HG02678 (cell line): ENCODE data around the gene PGP.

Experiments
- ATAC-seq: cut with Tn5 transposase; IDR thresholded peaks from one replicate; pipeline ENCODE4 v1.9.1; 2021; ENCODE audit warnings: mild to moderate bottlenecking, moderate library complexity; ENCODE audit not compliant: unreplicated experiment

PGP gene

DNA sequence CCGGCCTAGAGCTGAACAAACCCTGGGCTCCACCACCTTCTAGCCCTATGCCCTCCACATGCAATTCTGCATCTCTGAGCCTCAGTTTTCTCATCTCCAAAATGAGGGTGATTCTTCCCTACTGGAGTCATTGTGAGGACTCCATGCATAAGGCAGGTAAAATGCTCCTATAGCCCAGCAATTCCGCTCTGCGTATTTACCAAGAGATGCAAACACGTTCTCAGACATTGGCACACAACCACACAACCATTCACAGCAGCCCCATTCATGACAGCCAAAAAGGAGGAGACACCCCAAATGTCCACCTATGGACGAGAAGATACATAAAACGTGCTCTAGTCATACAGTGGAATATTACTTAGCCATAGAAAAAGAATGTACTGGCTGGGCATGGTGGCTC lies 14.3 kb downstream of the PGP start:
- ATAC-seq: no peak

DNA sequence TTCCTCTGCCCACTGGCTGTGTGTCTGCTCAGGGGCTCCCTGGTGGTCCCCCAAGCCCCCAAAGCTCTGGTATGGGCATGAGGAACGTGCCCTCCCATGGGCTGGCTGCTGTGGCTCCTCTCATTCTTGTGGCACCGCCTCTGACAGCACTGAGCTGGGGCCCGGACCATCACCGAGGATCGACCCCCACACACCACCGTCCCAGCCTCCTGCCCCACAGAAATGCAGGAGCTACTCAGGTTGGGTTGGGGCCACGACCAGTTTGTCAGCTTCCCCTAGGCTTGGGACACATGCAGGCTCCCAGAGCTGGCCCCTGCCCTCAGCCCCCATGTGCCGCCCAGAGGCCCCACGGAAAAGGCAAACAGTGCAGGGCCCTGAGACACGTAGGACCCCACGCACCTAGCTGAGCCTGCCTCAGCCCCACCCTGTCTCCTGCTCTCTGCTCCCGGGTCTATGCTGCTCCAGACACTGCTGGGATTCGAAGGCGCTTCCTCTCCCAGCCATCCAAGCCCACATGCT lies 15.0 kb downstream of the PGP start:
- no peak for ATAC-seq

DNA sequence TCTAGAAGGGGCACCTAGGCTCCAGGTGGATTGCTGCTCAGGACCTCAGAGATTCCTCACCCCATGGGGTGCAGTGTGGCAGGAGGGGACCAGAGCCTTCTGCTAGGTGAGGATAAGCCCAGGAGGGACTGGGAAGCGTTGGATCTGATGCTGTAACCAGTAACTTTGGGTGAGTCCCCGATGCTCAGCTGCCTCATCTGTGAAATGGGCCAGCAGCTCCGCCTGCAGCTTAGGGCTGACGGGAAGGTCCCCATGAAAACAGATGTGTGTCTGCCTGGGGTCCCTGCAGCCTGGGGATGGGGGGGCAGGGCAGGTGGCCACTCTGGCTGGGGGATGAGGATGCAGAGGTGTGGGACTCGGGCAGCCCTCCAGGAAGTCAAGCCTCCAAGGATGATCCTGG lies 15.5 kb downstream of the PGP start:
- ATAC-seq: no peak

DNA sequence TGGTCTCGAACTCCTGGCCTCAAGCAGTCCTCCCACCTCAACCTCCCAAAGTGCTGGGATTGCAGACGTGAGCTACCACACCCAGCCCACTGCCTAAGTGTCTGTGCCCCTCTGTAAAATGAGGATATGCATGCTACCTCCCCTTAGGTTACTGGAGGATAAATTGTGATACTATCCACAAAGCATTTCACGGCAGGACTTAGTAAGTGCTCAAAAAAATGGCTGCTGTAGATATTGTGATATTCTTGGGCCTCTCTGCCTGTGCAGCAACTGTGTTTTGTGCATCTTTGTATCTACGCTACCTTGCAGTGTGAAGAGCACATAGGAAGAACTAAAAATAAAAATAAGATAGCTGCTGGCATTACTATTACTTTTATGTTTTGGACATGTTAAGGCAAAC lies 16.4 kb downstream of the PGP start:
- no peak for ATAC-seq

DNA sequence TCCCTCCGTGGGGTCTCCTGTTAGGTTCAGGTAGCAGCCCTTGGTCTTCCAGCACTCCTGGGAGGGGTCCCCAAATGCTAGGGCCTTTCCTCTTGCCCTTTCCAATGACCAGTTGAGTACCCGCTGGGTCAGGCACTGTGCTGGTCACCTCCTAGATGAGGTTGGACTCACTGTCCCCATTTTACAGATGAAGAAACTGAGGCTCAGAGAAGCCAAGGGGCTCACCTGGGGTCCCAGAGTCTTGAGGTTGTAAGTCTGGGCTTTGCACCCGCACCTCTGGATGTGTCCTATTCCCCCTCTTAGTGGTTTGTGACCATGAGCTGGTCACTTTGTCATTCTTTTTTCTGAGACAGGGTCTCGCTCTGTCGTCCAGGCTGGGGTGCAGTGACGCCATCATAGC lies 16.9 kb downstream of the PGP start:
- no peak for ATAC-seq

DNA sequence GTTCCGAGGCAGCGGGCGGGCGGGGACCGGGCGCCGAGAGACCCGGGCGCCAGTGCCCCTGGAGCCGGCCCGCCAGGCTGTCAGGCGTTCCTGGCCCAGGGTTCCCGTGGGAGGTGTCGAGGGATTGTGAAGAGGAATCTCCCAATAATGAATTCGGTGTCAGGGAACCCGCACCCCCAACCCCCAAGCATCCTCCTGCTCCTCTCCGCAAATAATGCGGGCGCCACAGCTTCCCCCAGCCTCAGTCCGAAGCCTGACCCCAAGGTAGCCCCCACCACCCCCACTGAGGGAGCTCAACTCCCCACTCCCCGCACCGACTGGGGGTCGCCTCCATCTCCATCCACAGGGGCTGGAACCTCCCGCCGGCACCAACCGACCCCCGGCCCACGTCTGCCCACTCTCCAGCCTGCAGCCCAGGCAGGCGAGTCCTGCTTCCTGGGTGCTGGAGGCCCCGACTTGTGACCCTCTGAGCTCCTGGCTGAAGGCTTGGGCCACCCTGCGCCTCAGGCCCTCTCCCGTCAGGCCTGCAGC lies 17.6 kb downstream of the PGP start:
- ATAC-seq: no peak

DNA sequence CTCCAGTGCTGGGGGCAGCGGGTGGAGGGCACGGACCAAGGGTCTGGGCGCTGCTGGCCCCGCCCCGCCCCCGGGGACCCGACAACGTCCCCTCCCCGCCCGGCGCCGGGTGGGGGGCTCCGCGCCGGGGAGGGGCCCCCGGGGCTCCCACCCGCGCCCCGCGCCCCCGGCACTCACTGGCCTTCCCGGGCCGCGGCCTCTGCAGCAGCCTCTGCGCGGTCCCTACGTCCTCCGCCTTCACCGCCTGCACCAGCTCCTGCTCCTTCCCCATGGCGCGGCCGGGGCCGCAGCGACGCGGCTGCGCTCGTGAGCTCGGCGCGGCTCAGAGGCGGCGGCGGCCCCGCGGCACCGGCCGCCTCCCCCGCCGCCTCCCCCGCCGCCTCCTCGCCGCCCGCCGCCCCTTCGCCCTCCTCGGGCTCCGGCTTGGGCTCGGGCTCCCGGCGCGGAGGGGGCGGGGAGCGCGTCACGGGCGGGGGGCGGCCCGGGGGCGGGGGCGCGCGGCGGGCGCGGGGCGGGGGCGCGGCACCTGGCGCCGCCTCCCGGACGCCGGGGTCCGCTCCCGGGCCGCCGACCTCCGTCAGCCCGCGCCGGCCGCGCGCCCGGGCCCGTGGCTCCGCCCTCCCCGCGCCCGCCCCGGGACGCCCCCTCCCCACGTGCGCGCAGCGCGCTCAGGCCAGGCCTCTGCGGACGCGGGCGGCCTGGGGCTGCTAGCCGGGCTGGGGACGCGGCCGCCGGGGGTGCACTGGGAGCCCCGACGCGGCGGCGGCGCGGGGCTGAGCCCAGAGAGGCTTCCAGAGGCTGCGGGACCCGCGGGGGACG lies 18.3 kb downstream of the PGP start, which contains the start of gene CASKIN1:
Gene CASKIN1 (minus strand): TSS at position 444 of the 819 bp plus-strand sequence. CDS start 173 bp downstream, at position 271.
- ATAC-seq: no peak

DNA sequence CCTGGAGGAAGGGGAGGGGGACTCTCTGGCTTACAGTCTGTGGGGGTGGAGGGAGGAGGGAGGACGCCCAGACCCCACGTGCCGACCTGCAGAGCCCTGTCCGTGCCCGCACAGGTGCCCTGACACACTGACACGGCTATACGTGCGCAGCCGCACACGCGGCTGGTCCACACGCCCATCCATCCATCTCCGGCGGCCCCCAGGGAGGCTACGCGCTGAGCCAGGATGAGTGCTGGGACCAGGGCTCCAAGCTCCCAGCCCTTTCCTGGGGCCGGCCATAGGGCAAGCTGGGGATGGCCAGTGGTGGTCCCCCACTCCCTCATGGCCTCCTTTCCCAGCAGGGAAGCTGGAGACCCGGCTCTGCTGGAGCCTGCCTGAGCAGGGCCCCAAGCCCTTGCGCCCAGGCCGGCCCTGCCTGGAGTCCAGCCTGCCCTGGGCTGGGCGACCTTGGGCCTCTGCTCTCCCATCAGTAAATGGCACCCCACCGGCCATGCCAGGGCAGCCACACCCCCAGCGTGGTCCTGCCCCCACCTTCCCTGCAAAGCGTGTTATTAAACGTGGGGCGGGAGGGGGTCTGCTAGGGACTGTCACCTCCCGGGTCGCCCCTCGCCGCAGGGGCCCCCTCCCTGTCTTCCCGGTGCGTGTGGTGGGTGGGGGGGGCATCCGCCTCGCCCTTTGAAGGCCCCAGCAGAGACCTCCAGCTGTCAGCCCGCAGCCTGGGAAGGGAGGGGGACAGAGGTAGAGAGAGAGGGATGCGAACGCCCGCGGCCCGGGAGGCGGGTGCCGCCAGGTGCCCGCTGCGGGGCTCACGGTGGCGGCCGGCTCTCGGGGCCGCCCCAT lies 19.1 kb downstream of the PGP start:
- no peak for ATAC-seq

DNA sequence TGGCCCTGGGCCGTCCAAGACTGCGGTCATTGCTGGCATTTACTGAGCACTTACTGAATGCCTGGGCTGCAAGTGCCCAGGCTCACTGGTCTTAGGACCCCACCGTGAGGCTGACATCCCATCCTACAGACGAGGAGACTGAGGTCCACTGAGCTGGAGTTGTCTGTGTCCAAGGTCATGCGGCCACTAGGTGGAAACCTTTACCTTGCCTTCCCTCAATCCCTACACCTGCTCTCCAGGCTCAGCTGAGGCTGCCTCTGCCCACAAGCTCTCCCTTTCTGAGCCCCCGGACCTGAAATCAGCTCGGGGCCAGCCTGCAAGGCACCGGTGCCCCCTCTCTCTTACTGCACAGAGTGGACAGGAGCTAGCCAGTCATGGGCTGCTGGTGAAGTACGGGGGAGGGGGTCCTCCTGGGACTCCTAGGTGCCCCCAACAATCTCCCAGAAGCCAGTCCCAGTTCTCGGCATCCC lies 19.8 kb downstream of the PGP start:
- no peak for ATAC-seq

DNA sequence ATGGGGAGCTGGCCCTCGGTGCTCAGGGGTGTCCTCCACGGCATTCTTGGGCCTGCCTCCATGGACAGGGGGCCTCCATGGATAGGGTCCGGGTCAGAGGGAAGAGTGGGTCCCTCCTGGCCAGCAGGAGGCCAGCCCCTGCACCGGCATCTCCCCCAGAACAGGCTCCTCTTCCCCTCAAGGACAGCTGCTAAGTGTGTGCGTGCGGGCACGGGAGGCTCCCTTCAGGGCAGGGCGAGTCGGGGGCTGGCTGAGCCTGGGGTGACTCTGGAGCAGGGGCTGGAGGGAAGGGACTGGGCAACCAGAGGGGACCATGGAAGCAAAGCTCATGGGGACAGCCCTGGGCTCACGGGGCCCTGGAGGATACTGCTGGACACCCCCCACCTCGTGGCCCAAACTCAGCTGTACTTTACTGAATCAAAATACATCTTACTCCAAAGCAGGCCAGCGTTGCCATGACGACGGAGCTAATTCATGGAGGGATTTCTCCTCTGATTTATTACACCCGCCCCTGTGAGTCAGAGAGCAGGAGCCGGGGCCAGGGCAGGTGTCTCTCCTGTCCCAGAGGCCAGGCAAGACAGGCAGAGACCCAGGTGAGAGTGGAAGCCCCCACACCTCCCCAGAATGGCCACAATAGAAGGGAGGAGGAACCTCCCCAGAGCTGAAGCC lies 20.3 kb downstream of the PGP start:
- no peak for ATAC-seq

DNA sequence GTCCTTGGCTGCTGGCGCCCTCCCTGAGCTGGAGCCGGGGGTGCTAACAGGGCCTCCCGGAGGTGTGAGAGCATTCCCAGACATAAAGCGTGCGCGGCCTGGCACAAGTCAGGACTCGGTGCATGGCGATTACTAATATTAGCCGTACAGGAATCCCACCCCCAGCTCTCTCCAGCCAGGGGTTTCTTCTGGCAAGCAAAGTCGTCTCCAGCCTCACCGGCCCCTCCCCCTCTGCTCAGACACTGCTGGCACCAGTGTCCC lies 23.3 kb downstream of the PGP start:
- no peak for ATAC-seq

DNA sequence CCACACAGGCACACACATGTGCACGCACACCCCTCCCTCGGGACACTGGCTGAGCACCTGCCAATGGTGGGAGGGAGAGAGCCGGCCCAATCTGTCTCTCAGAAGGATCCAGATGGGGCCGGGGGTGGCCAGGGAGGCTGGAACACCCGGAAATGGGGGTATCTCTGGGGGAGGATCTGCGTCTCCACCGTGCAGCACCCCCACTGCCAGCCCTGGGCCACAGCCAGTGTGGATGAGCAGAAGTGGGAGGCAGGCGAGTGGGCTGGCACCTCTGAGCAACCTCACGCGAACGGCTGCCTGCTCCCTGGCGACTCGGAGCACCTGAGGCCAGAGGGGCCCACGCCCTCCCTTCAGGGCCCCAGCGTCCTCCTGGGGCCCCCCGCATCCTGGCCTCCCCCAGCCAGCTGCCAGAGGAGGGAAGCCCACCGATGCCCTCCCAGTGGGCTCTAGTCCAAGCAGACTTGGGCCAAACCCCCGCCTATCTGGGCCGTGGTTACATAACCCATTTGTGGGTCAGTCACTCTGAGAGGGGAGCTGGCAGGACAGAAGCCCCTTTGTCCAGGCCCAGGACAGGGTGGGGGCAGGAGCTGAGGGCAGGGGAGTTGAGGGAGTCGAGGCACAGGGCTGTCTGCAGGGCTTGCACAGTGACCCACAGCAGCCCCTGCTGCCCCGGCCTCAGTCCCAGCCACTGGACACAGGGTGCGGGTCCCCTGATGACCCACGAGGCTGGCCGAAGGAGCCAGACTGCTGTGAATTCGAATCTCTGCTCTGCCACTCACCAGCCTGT lies 23.8 kb downstream of the PGP start:
- no peak for ATAC-seq

DNA sequence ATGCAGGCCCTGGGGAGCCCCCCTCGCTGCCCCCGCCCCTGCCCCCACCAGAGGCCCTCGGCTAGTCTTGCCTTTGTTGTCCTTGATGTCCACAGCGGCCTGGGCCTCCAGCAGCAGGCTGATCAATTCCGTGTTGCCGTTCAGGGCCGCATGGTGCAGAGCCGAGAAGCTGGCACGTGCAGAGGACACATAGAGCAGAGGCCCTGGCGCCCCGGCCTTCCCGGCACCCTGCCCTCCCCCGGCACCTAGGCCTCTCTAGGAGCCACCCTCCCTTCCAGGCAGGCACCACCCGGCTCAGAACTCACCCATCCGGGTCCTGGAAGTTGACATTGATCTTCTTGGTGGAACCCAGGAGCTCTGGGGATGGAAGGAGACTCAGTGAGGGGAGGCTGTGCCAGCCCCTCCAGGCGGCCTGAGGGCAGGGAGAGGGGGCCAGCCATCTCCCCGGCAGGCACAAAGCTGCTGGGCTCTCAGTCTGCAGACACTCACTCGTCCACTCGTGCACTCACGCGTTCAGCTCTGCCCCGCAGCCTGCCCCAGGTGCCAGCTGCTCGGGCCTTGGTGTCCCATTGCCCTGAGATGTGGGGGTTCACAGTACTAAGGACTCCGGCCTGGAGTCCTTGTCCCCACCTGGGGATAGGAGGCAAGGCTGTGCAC lies 24.5 kb downstream of the PGP start:
- no peak for ATAC-seq

DNA sequence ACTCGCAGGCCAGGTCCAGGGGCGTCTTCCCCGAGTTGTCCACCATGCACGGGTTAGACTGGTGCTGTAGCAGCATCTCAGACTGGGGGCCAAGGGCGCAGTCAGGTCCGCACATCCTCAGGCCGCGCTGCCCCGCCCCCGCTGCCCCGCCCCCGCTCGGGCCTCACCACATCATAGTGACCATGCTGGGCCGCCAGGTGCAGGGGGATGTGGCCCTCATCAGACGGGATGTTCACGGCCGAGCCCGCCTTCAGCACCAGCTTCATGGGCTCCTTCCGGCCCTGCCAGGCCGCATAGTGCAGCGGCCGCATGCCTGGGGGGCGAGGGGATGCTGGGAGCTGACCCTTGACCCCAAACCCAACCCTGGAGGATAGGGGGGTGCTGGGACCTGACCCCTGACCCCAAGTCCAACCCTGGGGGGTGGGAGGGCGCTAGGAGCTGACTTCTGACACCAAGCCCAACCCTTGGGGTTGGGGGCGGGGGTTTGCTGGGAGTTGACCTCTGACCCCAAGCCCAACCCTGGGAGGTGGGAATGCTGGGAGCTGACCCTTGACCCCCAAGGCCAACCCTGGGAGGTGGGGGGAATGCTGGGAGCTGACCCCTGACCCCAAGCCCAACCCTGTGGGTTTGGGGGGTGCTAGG lies 25.3 kb downstream of the PGP start:
- no peak for ATAC-seq

DNA sequence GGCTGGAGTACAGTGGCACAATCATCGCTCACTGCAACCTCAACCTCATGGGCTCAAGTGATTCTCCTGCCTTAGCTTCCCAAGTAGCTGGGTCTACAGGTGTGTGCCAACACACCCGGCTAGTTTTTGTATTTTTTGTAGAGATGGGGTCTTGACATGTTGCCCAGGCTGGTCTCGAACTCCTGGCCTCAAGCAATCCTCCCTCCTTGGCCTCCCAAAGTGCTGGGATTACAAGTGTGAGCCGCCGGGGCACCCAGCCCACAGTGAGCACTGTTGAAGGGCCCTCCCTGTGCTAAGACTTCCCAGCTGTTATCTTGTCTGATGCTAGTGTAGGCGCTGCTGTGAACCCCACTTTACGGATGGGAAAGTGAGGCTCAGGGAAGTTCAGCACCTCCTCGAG lies 26.2 kb downstream of the PGP start:
- no peak for ATAC-seq

DNA sequence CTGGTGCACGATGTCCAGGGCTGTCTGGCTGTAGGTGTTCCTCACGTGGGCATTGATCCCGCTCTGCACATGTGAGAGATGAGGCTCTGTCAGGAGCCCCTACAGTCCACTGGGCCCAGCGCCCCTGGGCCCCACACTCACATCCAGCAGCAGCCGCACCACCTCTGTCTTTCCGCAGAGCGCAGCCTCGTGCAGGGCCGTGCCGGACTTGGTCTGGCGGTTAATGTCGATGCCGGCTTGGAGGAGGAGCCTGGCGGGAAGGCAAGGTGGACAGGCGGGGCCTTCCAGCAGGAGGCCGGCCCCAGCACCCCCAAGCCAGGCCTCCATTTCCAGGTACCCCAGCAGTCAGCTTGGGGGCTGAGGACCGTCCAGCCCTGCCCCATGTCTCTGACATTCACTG lies 27.4 kb downstream of the PGP start:
- ATAC-seq: no peak

DNA sequence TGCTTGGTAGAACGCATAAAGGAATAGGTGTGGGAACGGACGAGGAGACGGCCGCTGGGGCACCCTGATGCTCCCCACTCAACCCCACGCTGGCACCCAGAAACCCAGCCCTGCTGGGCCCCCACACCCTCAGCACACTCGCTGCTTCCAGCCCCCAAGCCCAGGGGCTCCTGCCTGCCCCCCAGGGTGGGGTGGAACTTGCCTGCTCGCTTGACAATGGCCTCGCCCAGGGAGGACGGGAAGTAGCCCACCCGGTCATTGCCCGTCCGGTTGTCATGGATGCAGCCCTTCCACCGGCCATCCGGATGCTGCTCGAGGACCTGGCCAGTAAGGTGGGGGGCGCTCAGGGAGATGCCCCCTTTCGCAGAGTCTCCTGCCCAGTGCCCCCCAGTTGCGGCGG lies 28.1 kb downstream of the PGP start:
- ATAC-seq: no peak

DNA sequence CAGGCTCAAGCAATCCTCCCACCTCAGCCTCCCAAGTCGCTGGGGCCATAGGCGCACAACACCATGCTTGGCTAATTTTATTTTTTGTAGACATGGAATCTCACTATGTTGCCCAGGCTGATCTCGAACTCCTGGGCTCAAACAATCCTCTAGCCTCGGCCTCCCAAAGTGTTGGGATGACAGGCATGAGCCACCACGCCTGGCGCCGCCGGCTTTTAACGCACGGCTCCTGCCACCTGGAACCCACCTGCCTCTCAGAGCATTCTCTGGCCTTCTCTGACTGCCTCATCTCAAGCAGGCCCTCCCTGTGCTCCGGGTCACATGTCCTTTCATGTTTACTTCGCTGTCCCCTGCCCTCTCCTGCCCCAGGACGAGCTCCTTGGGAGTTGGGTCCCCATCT lies 28.6 kb downstream of the PGP start:
- ATAC-seq: no peak

DNA sequence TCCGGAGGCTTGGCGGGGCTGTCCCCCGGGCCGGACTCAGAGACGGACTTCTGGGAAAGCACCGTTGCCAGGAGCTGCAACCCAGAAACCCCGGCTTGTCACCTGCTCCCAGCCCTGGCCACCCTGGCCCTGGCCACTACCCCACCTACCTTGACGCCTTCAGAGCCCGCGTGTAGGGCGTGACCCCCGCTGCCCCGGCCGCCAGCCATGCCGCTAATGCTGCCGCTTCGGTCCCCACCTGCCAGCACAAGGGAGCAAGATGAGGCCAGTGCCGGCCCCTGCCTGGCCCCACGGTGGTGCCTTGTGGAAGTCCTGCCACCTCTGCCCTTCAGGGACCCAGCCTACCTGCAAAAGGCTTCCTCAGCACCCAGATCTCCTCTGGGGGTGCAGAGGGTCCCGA lies 29.7 kb downstream of the PGP start:
- no peak for ATAC-seq

DNA sequence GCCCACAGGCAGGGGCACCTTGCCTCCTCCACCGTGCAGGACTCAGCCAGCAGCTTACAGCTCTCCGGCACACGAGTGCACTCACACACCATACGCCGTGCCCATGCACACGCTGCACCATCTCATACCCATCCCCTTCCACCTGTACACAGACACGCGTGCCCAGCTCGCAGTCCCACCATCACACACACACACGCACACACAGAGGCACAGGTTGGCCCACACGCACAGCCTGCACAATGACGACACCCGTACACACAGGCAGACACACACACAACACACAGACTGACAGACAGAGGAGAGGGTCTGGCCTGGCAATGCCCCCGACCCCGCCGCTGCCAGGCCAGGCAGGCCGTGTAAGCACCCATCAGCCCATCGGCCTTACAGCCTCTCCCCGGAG lies 30.3 kb downstream of the PGP start:
- ATAC-seq: no peak
